ENCODE data around the gene MYOCOS. TPM values are rescaled to one million over a fixed set of nuclear protein-coding genes. Genes with fewer than 3 reads are reported as not detected.

MYOCOS gene
- total and polyA plus RNA-seq, 2 of the 4 experiments (the other 2 are of a cell fraction), result not detected

DNA sequence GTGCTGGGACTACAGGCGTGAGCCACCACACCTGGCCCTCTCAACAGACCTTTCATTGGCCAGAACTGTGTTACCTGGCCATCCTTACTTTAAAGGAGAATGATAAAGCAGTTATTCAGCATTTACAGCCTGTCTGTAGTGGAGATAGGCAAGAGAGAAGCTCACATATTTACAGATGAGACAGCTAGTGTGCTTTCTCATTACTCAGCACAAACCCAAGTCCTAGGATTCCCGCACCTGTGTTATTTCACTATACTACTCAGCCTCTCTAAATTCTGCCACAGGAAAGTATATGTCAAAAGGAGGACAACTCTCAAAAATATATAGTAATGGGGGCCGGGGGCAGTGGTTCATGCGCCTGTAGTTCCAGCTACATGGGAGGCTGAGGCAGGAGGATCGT is 46.3 kb downstream of the MYOCOS start:
- H3K4me2 ChIP-seq (ENCODE audit: low read depth, low read length), result no peak overlapping the region
- no peak overlapping the region for H3K18ac ChIP-seq (ENCODE audit: low read depth, low read length)
- no peak overlapping the region for H3K4ac ChIP-seq (ENCODE audit: low read depth, low read length)
- no peak overlapping the region for H2BK15ac ChIP-seq (ENCODE audit: low read depth, low read length)
- ChIA-PET CTCF (interaction anchor here (0.8 kb wide), 1 partner anchor 14 kb away, joined by 3 read pairs; no protein-coding TSS in a partner anchor), POLR2A (ENCODE audit: unreplicated experiment) (interaction anchor here (0.6 kb wide), 2 partner anchors 72 to 177 kb away, joined by 3 to 5 read pairs; no protein-coding TSS in a partner anchor)
- H2AK5ac ChIP-seq (ENCODE audit: low read depth, low read length), result no peak overlapping the region
- no peak overlapping the region for H2BK5ac ChIP-seq (ENCODE audit: low read depth, low read length, poor library complexity, severe bottlenecking)
- WGBS, 2 experiments (ENCODE audit: extremely low coverage in 2 of 2, insufficient read length in 1 of 2), result no CpG with 5 or more reads among the region's 5 CpGs
- no peaks in the 10 kb centered on the region for H4K20me1 ChIP-seq (ENCODE audit: insufficient read depth, low read length)
- intact Hi-C loops (cut with micrococcal nuclease) (no loop called here), in situ Hi-C loops (cut with MboI; ENCODE audit: low sequenced_read_pairs) (no loop called here), dilution Hi-C loops (cut with HindIII; ENCODE audit: low sequenced_read_pairs, unreplicated experiment) (no loop called here)
- peaks cover 1% of the 10 kb centered on the region for H3K27me3 ChIP-seq (ENCODE audit: control insufficient read depth, insufficient read depth, low read length)
- H2AFZ ChIP-seq (replicated peaks; ENCODE audit: low read length, poor library complexity), result no peak overlapping the region
- H3K9ac ChIP-seq (ENCODE audit: low read depth, low read length), result no peak overlapping the region
- no TSS peak for BruUV-seq (replicated peaks)
- H4K8ac ChIP-seq (ENCODE audit: low read depth in 2 of 2, low read length in 2 of 2), result no peak overlapping the region
- ATAC-seq (ENCODE audit: low read depth), result no peak
- no peak overlapping the region for H3K23ac ChIP-seq (ENCODE audit: low read depth, low read length)
- H4K91ac ChIP-seq (ENCODE audit: insufficient read depth, low read depth, low read length), result no peak overlapping the region
- TF ChIP-seq ELK1 (IDR thresholded peaks at IDR 0.05; ENCODE audit: borderline replicate concordance, low read depth, low read length) (no peak), BHLHE40 (IDR thresholded peaks at IDR 0.05; ENCODE audit: low read depth, low read length) (no peak), MAZ (IDR thresholded peaks at IDR 0.05; ENCODE audit: borderline replicate concordance, low read depth, low read length) (no peak), MXI1 (IDR thresholded peaks at IDR 0.05; ENCODE audit: borderline replicate concordance, low read depth, low read length) (no peak), SMC3 (IDR thresholded peaks at IDR 0.05; ENCODE audit: low read depth, low read length) (no peak), NFE2L2 (IDR thresholded peaks at IDR 0.05; ENCODE audit: low read depth, low read length) (no peak), RFX5 (IDR thresholded peaks at IDR 0.05; ENCODE audit: low read depth, low read length) (no peak), FOS (IDR thresholded peaks at IDR 0.05; ENCODE audit: low read depth, low read length) (no peak), RCOR1 (IDR thresholded peaks at IDR 0.05; ENCODE audit: insufficient replicate concordance, low read length) (no peak), MAFK (IDR thresholded peaks at IDR 0.05; ENCODE audit: low read depth, low read length) (no peak), RAD21 (IDR thresholded peaks at IDR 0.05; ENCODE audit: low read length) (no peak), CHD1 (IDR thresholded peaks at IDR 0.05; ENCODE audit: low read depth, low read length) (no peak), POLR2A (IDR thresholded peaks at IDR 0.05; ENCODE audit: low read depth, low read length) (no peak)
- TF ChIP-seq, protein P1, sequence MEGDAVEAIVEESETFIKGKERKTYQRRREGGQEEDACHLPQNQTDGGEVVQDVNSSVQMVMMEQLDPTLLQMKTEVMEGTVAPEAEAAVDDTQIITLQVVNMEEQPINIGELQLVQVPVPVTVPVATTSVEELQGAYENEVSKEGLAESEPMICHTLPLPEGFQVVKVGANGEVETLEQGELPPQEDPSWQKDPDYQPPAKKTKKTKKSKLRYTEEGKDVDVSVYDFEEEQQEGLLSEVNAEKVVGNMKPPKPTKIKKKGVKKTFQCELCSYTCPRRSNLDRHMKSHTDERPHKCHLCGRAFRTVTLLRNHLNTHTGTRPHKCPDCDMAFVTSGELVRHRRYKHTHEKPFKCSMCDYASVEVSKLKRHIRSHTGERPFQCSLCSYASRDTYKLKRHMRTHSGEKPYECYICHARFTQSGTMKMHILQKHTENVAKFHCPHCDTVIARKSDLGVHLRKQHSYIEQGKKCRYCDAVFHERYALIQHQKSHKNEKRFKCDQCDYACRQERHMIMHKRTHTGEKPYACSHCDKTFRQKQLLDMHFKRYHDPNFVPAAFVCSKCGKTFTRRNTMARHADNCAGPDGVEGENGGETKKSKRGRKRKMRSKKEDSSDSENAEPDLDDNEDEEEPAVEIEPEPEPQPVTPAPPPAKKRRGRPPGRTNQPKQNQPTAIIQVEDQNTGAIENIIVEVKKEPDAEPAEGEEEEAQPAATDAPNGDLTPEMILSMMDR (conservative IDR thresholded peaks at IDR 0.05; ENCODE audit: low read depth, low read length), result no peak
- TF ChIP-seq, protein P2, sequence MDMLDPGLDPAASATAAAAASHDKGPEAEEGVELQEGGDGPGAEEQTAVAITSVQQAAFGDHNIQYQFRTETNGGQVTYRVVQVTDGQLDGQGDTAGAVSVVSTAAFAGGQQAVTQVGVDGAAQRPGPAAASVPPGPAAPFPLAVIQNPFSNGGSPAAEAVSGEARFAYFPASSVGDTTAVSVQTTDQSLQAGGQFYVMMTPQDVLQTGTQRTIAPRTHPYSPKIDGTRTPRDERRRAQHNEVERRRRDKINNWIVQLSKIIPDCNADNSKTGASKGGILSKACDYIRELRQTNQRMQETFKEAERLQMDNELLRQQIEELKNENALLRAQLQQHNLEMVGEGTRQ (IDR thresholded peaks at IDR 0.05; ENCODE audit: low read depth, low read length), result no peak
- no peaks in the 10 kb centered on the region for H3K9me1 ChIP-seq (ENCODE audit: insufficient read depth, low read length)
- H3K4me3 ChIP-seq (ENCODE audit: insufficient read depth, low read depth, low read length), result no peak overlapping the region
- no peak overlapping the region for H2BK20ac ChIP-seq (ENCODE audit: low read depth, low read length)
- H3K56ac ChIP-seq (ENCODE audit: extremely low read depth, insufficient read depth, low read length), result no peak overlapping the region
- no peak overlapping the region for H2BK120ac ChIP-seq (ENCODE audit: low read depth, low read length)
- H3K4me1 ChIP-seq (ENCODE audit: control insufficient read depth, insufficient read depth, low read length), result no peaks in the 10 kb centered on the region
- H4K5ac ChIP-seq (ENCODE audit: low read depth, low read length), result no peak overlapping the region
- H3K9me3 ChIP-seq (ENCODE audit: control insufficient read depth, insufficient read depth, low read length), result no peaks in the 10 kb centered on the region
- H3K14ac ChIP-seq (replicated peaks; ENCODE audit: low read depth, low read length), result no peak overlapping the region
- H3K79me1 ChIP-seq (ENCODE audit: low read depth in 1 of 2, low read length in 2 of 2), result no peaks in the 10 kb centered on the region
- no peaks in the 10 kb centered on the region for H3K36me3 ChIP-seq (ENCODE audit: control insufficient read depth, insufficient read depth, low read length)
- DNase-seq, result no peak
- H3K27ac ChIP-seq (ENCODE audit: insufficient read depth, low read length), result no peak overlapping the region
- no peak overlapping the region for H2AK9ac ChIP-seq (replicated peaks; ENCODE audit: low read depth, low read length, poor library complexity)

All from IMR-90 (cell line).